SK-N-SH (cell line): ENCODE results near the gene PRTFDC1. TPM values are rescaled to one million over a fixed set of nuclear protein-coding genes. Genes with fewer than 3 reads are reported as not detected.

Experiments used
- CTCF ChIA-PET: fragments of 300-600, 350-600 bp; formaldehyde crosslinking; extraction: SDS; loops from one replicate; lab custom pipeline; 2021; lab: Yijun Ruan, JAX
- POLR2A ChIA-PET: fragments of 350-600 bp; sonication (Branson Sonifier 250); formaldehyde crosslinking; extraction: SDS; loops from one replicate; lab custom pipeline; 2020; ENCODE audit warnings: antibody characterized with exemption, inconsistent platforms; lab: Yijun Ruan, JAX
- DNase-seq: peaks from one replicate; pipeline ENCODE4 v3.0.0; 2012
- H2AFZ ChIP-seq: fragments of 200-600 bp; sonication (generic); 2 replicates; pipeline ENCODE4 v1.8.1; 2016; ENCODE audit warnings: antibody characterized with exemption, mild to moderate bottlenecking, low read depth
- H3F3A ChIP-seq: fragments of 200-600 bp; sonication (generic); replicated peaks from 2 replicates; pipeline ENCODE3; 2016; ENCODE audit warnings: antibody characterized with exemption, mild to moderate bottlenecking; ENCODE audit not compliant: insufficient read depth
- H3K27ac ChIP-seq, 2 experiments: fragments of 200-500 bp in 1 of 2; fragments of 200-600 bp in 1 of 2; sonication (Bioruptor generic) in 1 of 2; sonication (generic), shearing (Covaris generic) in 1 of 2; 2 replicates each; pipeline versions ENCODE4 v1.5.1 to v1.6.1; 2014 to 2016; ENCODE audit warnings: low read depth in 2 of 2, inconsistent platforms in 1 of 2, low read length in 1 of 2, mild to moderate bottlenecking in 1 of 2, mixed read lengths in 1 of 2
- H3K27me3 ChIP-seq: fragments of 200-600 bp; sonication (generic), shearing (Covaris generic); 2 replicates; pipeline ENCODE4 v1.6.1; 2016; ENCODE audit warnings: mixed run types; ENCODE audit not compliant: insufficient read depth
- H3K36me3 ChIP-seq, 2 experiments: fragments of 200-500 bp in 1 of 2; fragments of 200-600 bp in 1 of 2; sonication (Bioruptor generic) in 1 of 2; sonication (generic) in 1 of 2; replicated peaks in 1 of 2; 2 replicates each; pipeline versions ENCODE3 to v1.5.1; 2014 to 2016; ENCODE audit warnings: low read length in 1 of 2, mild to moderate bottlenecking in 1 of 2; ENCODE audit not compliant: insufficient read depth in 2 of 2, control insufficient read depth in 1 of 2
- H3K4me1 ChIP-seq, 2 experiments: fragments of 200-500 bp in 1 of 2; fragments of 200-600 bp in 1 of 2; sonication (Bioruptor generic) in 1 of 2; sonication (generic), shearing (Covaris generic) in 1 of 2; 2 replicates each; pipeline versions ENCODE4 v1.5.1 to v1.6.1; 2014 to 2016; ENCODE audit warnings: low read depth in 1 of 2, low read length in 1 of 2, mixed run types in 1 of 2; ENCODE audit not compliant: insufficient read depth in 2 of 2, control insufficient read depth in 1 of 2
- H3K4me2 ChIP-seq: fragments of 200-600 bp; sonication (generic), shearing (Covaris generic); 2 replicates; pipeline ENCODE4 v1.6.1; 2017; ENCODE audit warnings: mixed run types
- H3K4me3 ChIP-seq, 2 experiments: fragments of 200-500 bp in 1 of 2; fragments of 200-600 bp in 1 of 2; sonication (Bioruptor generic) in 1 of 2; sonication (generic), shearing (Covaris generic) in 1 of 2; 2 replicates each; pipeline versions ENCODE4 v1.5.1 to v1.8.1; 2014 to 2016; ENCODE audit warnings: low read depth in 2 of 2, inconsistent platforms in 1 of 2, low read length in 1 of 2, mild to moderate bottlenecking in 1 of 2, mixed read lengths in 1 of 2, moderate library complexity in 1 of 2
- H3K79me2 ChIP-seq: fragments of 200-600 bp; sonication (generic); 2 replicates; pipeline ENCODE4 v1.8.1; 2017; ENCODE audit warnings: mild to moderate bottlenecking; ENCODE audit not compliant: insufficient read depth
- H3K9ac ChIP-seq: fragments of 200-600 bp; sonication (generic); 2 replicates; pipeline ENCODE4 v1.6.1; 2017; ENCODE audit warnings: mixed run types
- H3K9me2 ChIP-seq: fragments of 200-600 bp; sonication (generic); 2 replicates; pipeline ENCODE4 v1.6.1; 2017; ENCODE audit warnings: mixed run types
- H3K9me3 ChIP-seq: fragments of 200-600 bp; sonication (generic); 2 replicates; pipeline ENCODE4 v1.6.1; 2017; ENCODE audit warnings: mixed run types, mild to moderate bottlenecking, moderate library complexity
- H4K20me1 ChIP-seq: fragments of 200-600 bp; sonication (generic); 2 replicates; pipeline ENCODE4 v1.6.1; 2017; ENCODE audit warnings: mild to moderate bottlenecking, mixed run types; ENCODE audit not compliant: insufficient read depth
- EP300 ChIP-seq, 2 experiments: IDR thresholded peaks; 2 replicates each; pipeline versions ENCODE4 v1.4.0 to v1.6.1; 2012; ENCODE audit warnings: borderline replicate concordance in 1 of 2, low read depth in 1 of 2, low read length in 1 of 2
- EZH2phosphoT487 ChIP-seq: fragments of 200-600 bp; sonication (generic); IDR thresholded peaks from 2 replicates; pipeline ENCODE4 v1.6.1; 2017; ENCODE audit warnings: low read depth, mixed run types, mild to moderate bottlenecking, antibody characterized with exemption, moderate library complexity, borderline replicate concordance
- FOXJ3 ChIP-seq: sonication (generic); formaldehyde crosslinking; IDR thresholded peaks from 2 replicates; pipeline ENCODE4 v1.5.1; 2020; ENCODE audit warnings: mild to moderate bottlenecking, missing genetic modification reagents
- FOXM1 ChIP-seq: IDR thresholded peaks from 2 replicates; pipeline ENCODE4 v1.4.0; 2012; ENCODE audit warnings: low read depth, mild to moderate bottlenecking
- MEF2A ChIP-seq: IDR thresholded peaks from 2 replicates; pipeline ENCODE4 v1.4.0; 2012; ENCODE audit warnings: low read depth, borderline replicate concordance
- MXI1 ChIP-seq: IDR thresholded peaks from 2 replicates; pipeline ENCODE4 v1.6.1; 2012; ENCODE audit warnings: mild to moderate bottlenecking, low read depth, low read length, improper control_type of control experiment
- NFIC ChIP-seq: IDR thresholded peaks from 2 replicates; pipeline ENCODE4 v1.4.0; 2012; ENCODE audit warnings: borderline replicate concordance
- RAD21 ChIP-seq: IDR thresholded peaks from 2 replicates; pipeline ENCODE4 v1.6.1; 2012; ENCODE audit warnings: mild to moderate bottlenecking, low read length
- RCOR1 ChIP-seq: fragments of 150-350 bp; IDR thresholded peaks from 2 replicates; pipeline ENCODE4 v1.6.1; 2017; ENCODE audit warnings: antibody characterized with exemption, low read length
- SIN3A ChIP-seq: IDR thresholded peaks from 2 replicates; pipeline ENCODE4 v1.6.1; 2012; ENCODE audit warnings: low read depth, mild to moderate bottlenecking, low read length, moderate library complexity, borderline replicate concordance
- SMC3 ChIP-seq: IDR thresholded peaks from 2 replicates; pipeline ENCODE4 v1.6.1; 2012; ENCODE audit warnings: low read depth, low read length, improper control_type of control experiment
- TAF1 ChIP-seq: IDR thresholded peaks from 2 replicates; pipeline ENCODE4 v1.6.1; 2012; ENCODE audit warnings: low read depth, mild to moderate bottlenecking, low read length, moderate library complexity, borderline replicate concordance
- TCF12 ChIP-seq: IDR thresholded peaks from 2 replicates; pipeline ENCODE4 v1.4.0; 2012
- TEAD4 ChIP-seq: IDR thresholded peaks from 2 replicates; pipeline ENCODE4 v1.4.0; 2012; ENCODE audit warnings: mild to moderate bottlenecking, borderline replicate concordance; ENCODE audit not compliant: insufficient read depth
- USF2 ChIP-seq: fragments of 150-350 bp; IDR thresholded peaks from 2 replicates; pipeline ENCODE4 v1.6.1; 2017; ENCODE audit warnings: antibody characterized with exemption, low read length, low read depth, borderline replicate concordance
- YY1 ChIP-seq: IDR thresholded peaks from 2 replicates; pipeline ENCODE4 v1.4.0; 2012; ENCODE audit warnings: low read depth, mild to moderate bottlenecking
- WGBS: methylation state at CpG from one replicate; pipeline ENCODE4 v1.1.6; 2017; ENCODE audit warnings: low lambda C conversion rate; 5-methylcytosine and 5-hydroxymethylcytosine counted together
- polyA plus RNA-seq, 3 experiments: library from polyadenylated mRNA; depleted of rRNA; stranded (reverse); fragments of >200 nt; gene quantifications; 2 replicates each; pipeline ENCODE4 v1.2.3, GENCODE V29; 2012
- TF ChIP-seq, protein P1 (sequence below): fragments of 150-350 bp; IDR thresholded peaks from 2 replicates; pipeline ENCODE4 v1.6.1; 2016; ENCODE audit warnings: mild to moderate bottlenecking, low read depth, low read length
- TF ChIP-seq, protein P2 (sequence below): IDR thresholded peaks from 2 replicates; pipeline ENCODE4 v1.4.0; 2012; ENCODE audit warnings: low read depth, borderline replicate concordance

PRTFDC1 gene
- polyA plus RNA-seq, 1 of the 3 experiments (the other 2 are of a cell fraction), result 6.6 TPM

DNA sequence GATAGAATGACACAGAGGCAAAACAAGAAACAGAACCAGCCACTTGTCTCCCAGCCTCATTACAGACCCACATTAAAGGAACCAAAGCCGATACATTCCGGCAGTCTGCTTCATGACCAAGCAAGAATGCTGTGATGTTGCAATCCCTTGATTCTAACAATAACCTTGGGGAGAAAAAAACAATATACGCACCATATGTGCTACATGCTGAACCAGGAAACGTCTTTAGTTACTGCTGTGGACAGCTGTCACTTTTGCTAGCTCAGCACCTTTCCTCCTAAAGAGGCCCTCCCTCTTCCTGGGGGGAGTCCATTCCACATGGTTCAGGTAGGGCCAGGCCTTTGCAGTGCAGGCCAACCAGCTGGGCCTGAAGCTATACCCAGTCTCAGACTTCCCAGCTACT, 79.1 kb downstream of the PRTFDC1 start:
- no peak overlapping the region for H3K4me2 ChIP-seq
- H3K27me3 ChIP-seq, result no peaks in the 10 kb centered on the region
- peaks cover 3 to 17% of the 10 kb centered on the region in 2 experiments; a peak in 2 of 4 replicates for H3K4me1 ChIP-seq
- H3F3A ChIP-seq, result peaks cover 9% of the 10 kb centered on the region
- TF ChIP-seq MXI1 (no peak), MEF2A (no peak), TEAD4 (peak; percentile 24; the same call in 1 of the 2 replicates), TCF12 (peak; percentile 28; the same call in 1 of the 2 replicates)
- 78% methylated on average over 4 of the region's 4 CpGs for WGBS
- CTCF ChIA-PET, result no interaction called here
- no peaks in the 10 kb centered on the region for H3K36me3 ChIP-seq
- H4K20me1 ChIP-seq, result no peaks in the 10 kb centered on the region
- no peaks in the 10 kb centered on the region for H3K9me2 ChIP-seq
- DNase-seq, result no peak
- H2AFZ ChIP-seq, result 0 out of 2 replicates have a peak overlapping the region, but pooled peaks have one; percentile 39
- H3K9ac ChIP-seq, result no peak overlapping the region
- no peaks in the 10 kb centered on the region for H3K79me2 ChIP-seq
- H3K27ac ChIP-seq, result no peak overlapping the region
- H3K9me3 ChIP-seq, result no peaks in the 10 kb centered on the region
- H3K4me3 ChIP-seq, result no peak overlapping the region
- POLR2A ChIA-PET, result no interaction called here

DNA sequence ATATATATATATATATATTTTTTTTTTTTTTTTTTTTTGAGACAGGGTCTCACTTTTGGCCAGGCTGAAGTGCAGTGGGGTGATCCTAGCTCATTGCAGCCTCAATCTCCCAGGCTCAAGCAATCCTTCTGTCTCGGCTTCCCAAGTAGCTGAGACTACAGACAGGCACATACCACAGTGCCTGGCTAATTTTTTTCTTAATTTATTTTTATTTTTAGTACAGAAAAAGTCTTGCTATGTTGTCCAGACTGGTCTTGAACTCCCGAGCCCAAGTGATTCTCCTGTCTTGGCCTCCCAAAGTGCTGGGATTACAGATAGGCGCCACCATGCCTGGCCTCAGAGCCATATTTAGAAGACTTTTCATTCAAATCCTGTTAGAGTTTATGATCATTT, 79.6 kb downstream of the PRTFDC1 start:
- no peak for TF ChIP-seq SIN3A
- no peak for TF ChIP-seq USF2
- TF ChIP-seq, protein P1, sequence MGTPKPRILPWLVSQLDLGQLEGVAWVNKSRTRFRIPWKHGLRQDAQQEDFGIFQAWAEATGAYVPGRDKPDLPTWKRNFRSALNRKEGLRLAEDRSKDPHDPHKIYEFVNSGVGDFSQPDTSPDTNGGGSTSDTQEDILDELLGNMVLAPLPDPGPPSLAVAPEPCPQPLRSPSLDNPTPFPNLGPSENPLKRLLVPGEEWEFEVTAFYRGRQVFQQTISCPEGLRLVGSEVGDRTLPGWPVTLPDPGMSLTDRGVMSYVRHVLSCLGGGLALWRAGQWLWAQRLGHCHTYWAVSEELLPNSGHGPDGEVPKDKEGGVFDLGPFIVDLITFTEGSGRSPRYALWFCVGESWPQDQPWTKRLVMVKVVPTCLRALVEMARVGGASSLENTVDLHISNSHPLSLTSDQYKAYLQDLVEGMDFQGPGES, result no peak
- no peak for TF ChIP-seq YY1
- no peak for TF ChIP-seq FOXJ3 (CRISPR knock-in tag)
- TF ChIP-seq MEF2A, result no peak
- TF ChIP-seq RAD21, result no peak
- no peak for TF ChIP-seq NFIC
- TF ChIP-seq EP300 (IDR thresholded peaks at IDR 0.05; ENCODE audit: borderline replicate concordance in 1 of 2, low read depth in 1 of 2, low read length in 1 of 2), result no peak
- TF ChIP-seq SMC3, result no peak
- TF ChIP-seq EZH2phosphoT487, result no peak
- no peak for TF ChIP-seq FOXM1
- no peak for TF ChIP-seq TCF12
- TF ChIP-seq TAF1, result no peak
- TF ChIP-seq, protein P2, sequence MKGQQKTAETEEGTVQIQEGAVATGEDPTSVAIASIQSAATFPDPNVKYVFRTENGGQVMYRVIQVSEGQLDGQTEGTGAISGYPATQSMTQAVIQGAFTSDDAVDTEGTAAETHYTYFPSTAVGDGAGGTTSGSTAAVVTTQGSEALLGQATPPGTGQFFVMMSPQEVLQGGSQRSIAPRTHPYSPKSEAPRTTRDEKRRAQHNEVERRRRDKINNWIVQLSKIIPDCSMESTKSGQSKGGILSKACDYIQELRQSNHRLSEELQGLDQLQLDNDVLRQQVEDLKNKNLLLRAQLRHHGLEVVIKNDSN, result no peak
- TF ChIP-seq RCOR1, result no peak
- TF ChIP-seq, all 33 proteins: peak for 0
- Histone ChIP-seq H3K9me3 (no peaks in the 10 kb centered on the region), H3K27ac (no peak overlapping the region), H3K4me1 (peaks cover 3 to 17% of the 10 kb centered on the region in 2 experiments; a peak in 2 of 4 replicates), H2AFZ (no peak overlapping the region), H3K4me3 (no peak overlapping the region), H4K20me1 (no peaks in the 10 kb centered on the region), H3K9ac (no peak overlapping the region), H3K27me3 (no peaks in the 10 kb centered on the region), H3K79me2 (no peaks in the 10 kb centered on the region), H3K9me2 (no peaks in the 10 kb centered on the region), H3K36me3 (no peaks in the 10 kb centered on the region), H3K4me2 (no peak overlapping the region), H3F3A (peaks cover 9% of the 10 kb centered on the region)
- DNase-seq, result no peak
- ChIA-PET POLR2A (no interaction called here), CTCF (no interaction called here)
- 88% methylated on average over 3 of the region's 3 CpGs for WGBS
